GM12801 (cell line): ENCODE measurements around the gene SHISAL1.

ENCODE experiments used
- CTCF ChIP-seq: IDR thresholded peaks from one replicate; pipeline ENCODE4 v1.5.1; 2011; ENCODE audit warnings: control low read depth; ENCODE audit not compliant: insufficient read length; ENCODE audit errors: extremely low read depth

The SHISAL1 gene

DNA sequence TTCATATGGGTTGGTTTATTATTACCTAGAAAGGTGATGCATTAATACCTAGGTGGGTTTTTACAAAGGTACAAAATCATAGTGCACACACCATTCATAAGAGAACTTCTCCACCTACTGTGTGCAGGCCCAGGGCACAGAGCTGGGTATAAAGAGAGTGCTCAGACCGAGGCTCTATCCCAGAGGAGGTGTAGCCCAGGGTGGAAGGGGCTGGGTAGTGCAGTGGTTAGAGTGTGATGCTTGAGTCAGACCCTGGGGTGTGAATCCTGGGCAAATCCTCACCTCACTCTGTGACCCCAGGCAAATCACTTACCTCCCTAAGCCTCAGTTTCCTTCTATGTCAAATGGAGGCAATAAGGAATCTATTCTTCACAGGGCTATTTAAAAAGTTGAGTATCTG is 99.8 kb downstream of the SHISAL1 start:
- no peak for TF ChIP-seq CTCF

- TF ChIP-seq CTCF = no peak
Observed at GRCh38 chr22:44211946-44212930, 100.5 kb downstream of the SHISAL1 start.

DNA sequence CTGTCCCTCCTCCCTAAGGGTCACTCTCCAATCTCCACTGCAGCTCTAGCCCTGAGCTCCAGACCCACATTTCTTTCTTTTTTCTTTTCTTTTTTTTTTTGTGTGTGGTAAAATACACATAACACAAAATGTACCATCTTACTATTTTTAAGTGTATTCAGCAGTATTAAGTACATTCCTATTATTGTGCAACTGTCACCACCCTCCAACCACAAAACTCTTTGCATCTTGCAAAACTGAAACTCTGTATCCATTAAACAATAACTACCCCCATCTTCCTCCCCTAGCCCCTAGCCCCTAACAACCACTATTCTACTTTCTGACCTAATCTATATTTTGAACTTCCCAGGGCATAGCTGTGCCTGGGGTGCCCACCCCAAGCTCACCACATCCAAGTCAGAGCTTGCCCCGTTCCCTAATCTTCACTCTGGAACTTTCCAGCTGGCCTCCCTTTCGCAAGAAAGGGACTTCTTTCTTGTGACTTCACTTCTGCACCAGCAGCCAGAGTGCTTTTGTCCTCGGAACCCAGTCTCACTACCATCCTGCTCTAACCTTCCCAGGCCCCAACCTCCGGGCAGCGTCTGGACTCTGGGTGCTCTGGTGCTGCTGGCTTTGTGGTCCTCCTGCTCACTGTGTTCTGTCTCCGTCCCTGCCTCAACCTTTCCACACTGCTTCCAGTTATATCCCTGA is 101.3 kb downstream of the SHISAL1 start:
- TF ChIP-seq CTCF = no peak

- no peak for TF ChIP-seq CTCF
Observed at GRCh38 chr22:44210722-44211121, 102.0 kb downstream of the SHISAL1 start.

DNA sequence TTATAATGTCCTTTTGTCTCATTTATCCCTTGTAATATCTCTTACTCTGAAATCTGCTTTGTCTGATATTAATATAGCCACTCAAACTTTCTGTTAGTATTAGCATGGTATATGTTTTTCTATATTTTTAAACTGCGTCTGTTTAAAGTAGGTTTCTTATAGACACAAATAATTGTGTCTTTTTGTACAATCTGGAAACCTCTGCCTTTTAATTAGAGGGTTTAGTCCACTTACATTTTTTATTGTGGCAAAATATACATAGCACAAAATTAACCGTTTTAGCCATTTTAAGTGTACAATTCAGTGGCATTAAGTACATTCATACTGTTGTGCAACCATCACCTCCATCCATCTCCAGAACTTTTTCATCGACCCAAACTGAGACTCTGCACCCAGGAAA is 103.4 kb downstream of the SHISAL1 start:
- TF ChIP-seq CTCF = no peak

DNA sequence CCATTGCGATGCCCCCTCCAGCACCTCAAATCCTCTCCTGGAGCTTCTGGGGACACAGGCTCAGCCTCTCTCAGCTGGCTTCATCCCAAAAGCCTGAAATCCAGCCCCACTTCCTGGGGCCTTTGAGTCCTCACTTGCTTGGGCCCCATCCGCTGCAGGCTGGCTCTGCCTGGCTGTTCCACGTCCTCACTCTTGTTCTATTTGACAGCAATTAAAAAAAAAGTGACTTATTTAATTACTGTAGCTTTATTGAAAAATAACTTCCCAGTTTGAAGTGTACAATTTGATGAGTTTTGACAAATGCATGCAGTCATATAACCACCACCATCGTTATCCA is 104.8 kb downstream of the SHISAL1 start:
- no peak for TF ChIP-seq CTCF

DNA sequence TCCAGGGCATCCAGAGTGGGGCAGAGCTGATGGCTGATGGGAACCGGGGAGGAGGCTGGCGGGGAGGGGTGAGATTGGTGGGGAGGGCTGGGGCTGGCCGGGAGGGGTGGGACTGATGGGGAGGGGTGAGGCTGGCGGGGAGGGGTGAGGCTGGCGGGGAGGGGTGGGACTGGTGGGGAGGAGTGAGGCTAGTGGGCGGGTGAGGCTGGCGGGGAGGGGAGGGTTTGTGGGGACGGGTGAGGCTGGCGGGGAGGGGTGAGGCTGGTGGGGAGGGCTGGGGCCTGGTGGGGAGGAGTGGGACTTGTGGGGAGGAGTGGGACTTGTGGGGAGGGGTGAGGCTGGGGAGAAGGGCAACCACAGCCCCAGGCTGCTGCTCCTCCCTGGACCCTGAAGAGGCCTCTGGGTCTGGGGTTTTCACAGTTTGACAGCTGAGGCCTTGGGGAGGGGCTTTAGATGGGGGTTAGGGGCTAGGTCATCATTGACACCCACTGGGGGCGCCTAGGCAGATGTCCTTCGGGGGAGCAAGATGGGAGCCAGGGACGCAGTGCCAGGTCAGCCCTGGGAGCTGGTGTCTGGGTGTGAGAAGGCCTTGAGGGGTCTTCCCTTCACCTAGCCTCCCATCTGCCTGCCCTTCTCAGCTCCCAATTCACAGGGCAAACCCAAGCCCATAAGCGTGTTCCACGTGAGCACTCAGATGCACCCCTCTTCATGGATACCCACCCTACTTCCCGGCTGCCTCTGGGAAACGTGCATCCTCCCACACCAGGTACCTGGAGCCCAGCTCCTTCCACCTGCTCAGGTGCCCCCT is 105.4 kb downstream of the SHISAL1 start:
- no peak for TF ChIP-seq CTCF
